IMR-90 (cell line): ENCODE results near the gene MARCKSL1. TPM values are rescaled to one million over a fixed set of nuclear protein-coding genes. Genes with fewer than 3 reads are reported as not detected.

Experiments used
- ATAC-seq: fragments of 200-7000 bp; cut with Tn5 transposase; 2 replicates; pipeline ENCODE4 v1.9.1; 2020; ENCODE audit warnings: low read depth, mild to moderate bottlenecking, moderate library complexity
- BruUV-seq: library from RNA; stranded (reverse); fragments of 400-500 nt; replicated peaks from 2 replicates; lab custom pipeline; 2021; lab: Mats Ljungman, UMichigan
- CTCF ChIA-PET: fragments of 300-600 bp; formaldehyde crosslinking; extraction: SDS; loops from one replicate; lab custom pipeline; 2021; ENCODE audit warnings: antibody characterized with exemption; lab: Yijun Ruan, JAX
- POLR2A ChIA-PET: fragments of 300-600 bp; sonication (Branson Sonifier 250); formaldehyde crosslinking; loops from one replicate; lab custom pipeline; 2022; ENCODE audit warnings: antibody characterized with exemption; ENCODE audit not compliant: unreplicated experiment; lab: Charles Lee
- DNase-seq: peaks from one replicate; pipeline ENCODE4 v3.0.0; 2013
- H2AFZ ChIP-seq: replicated peaks from 2 replicates; pipeline ENCODE3; 2013; ENCODE audit warnings: low read length, mild to moderate bottlenecking; ENCODE audit not compliant: poor library complexity
- H2AK5ac ChIP-seq: 2 replicates; pipeline ENCODE4 v1.6.1; 2013; ENCODE audit warnings: low read depth, low read length, inconsistent platforms
- H2AK9ac ChIP-seq: replicated peaks from 2 replicates; pipeline ENCODE3; 2013; ENCODE audit warnings: mild to moderate bottlenecking, low read depth, low read length, moderate library complexity; ENCODE audit not compliant: poor library complexity
- H2BK120ac ChIP-seq: 2 replicates; pipeline ENCODE4 v1.6.1; 2013; ENCODE audit warnings: low read depth, low read length, inconsistent platforms
- H2BK15ac ChIP-seq: 3 replicates; pipeline ENCODE4 v1.6.1; 2013; ENCODE audit warnings: low read depth, low read length, inconsistent platforms
- H2BK20ac ChIP-seq: 2 replicates; pipeline ENCODE4 v1.6.1; 2013; ENCODE audit warnings: low read depth, mild to moderate bottlenecking, inconsistent platforms, low read length, moderate library complexity
- H2BK5ac ChIP-seq: 2 replicates; pipeline ENCODE4 v1.6.1; 2013; ENCODE audit warnings: mild to moderate bottlenecking, low read depth, low read length, inconsistent platforms; ENCODE audit not compliant: poor library complexity, severe bottlenecking
- H3K14ac ChIP-seq: replicated peaks from 2 replicates; pipeline ENCODE4 v1.6.1; 2013; ENCODE audit warnings: low read depth, low read length, inconsistent platforms
- H3K18ac ChIP-seq: 2 replicates; pipeline ENCODE4 v1.6.1; 2013; ENCODE audit warnings: low read depth, low read length, control low read depth
- H3K23ac ChIP-seq: 2 replicates; pipeline ENCODE4 v1.6.1; 2013; ENCODE audit warnings: low read depth, low read length, inconsistent platforms
- H3K27ac ChIP-seq: 2 replicates; pipeline ENCODE4 v1.5.1; 2013; ENCODE audit warnings: mild to moderate bottlenecking, control low read depth, low read length; ENCODE audit not compliant: insufficient read depth
- H3K27me3 ChIP-seq: 2 replicates; pipeline ENCODE4 v1.6.1; 2013; ENCODE audit warnings: low read length; ENCODE audit not compliant: control insufficient read depth, insufficient read depth
- H3K36me3 ChIP-seq: 2 replicates; pipeline ENCODE4 v1.6.1; 2013; ENCODE audit warnings: low read length, mixed read lengths; ENCODE audit not compliant: control insufficient read depth, insufficient read depth
- H3K4ac ChIP-seq: 2 replicates; pipeline ENCODE4 v1.6.1; 2013; ENCODE audit warnings: low read depth, low read length, inconsistent platforms
- H3K4me1 ChIP-seq: 2 replicates; pipeline ENCODE4 v1.6.1; 2013; ENCODE audit warnings: low read length, mixed read lengths; ENCODE audit not compliant: control insufficient read depth, insufficient read depth
- H3K4me2 ChIP-seq: 2 replicates; pipeline ENCODE4 v1.6.1; 2013; ENCODE audit warnings: low read depth, mild to moderate bottlenecking, control low read depth, low read length, moderate library complexity
- H3K4me3 ChIP-seq: 2 replicates; pipeline ENCODE4 v1.5.1; 2013; ENCODE audit warnings: low read depth, mild to moderate bottlenecking, control low read depth, low read length, moderate library complexity; ENCODE audit not compliant: insufficient read depth
- H3K56ac ChIP-seq: 2 replicates; pipeline ENCODE4 v1.6.1; 2013; ENCODE audit warnings: low read length, inconsistent platforms; ENCODE audit not compliant: insufficient read depth; ENCODE audit errors: extremely low read depth
- H3K79me1 ChIP-seq, 2 experiments: 2 replicates each; pipeline ENCODE4 v1.6.1; 2013; ENCODE audit warnings: low read length in 2 of 2, inconsistent platforms in 1 of 2, low read depth in 1 of 2
- H3K9ac ChIP-seq: 2 replicates; pipeline ENCODE4 v1.6.1; 2013; ENCODE audit warnings: low read depth, low read length, control low read depth
- H3K9me1 ChIP-seq: 2 replicates; pipeline ENCODE4 v1.6.1; 2013; ENCODE audit warnings: low read length, inconsistent platforms; ENCODE audit not compliant: insufficient read depth
- H3K9me3 ChIP-seq: 2 replicates; pipeline ENCODE4 v1.6.1; 2013; ENCODE audit warnings: low read length; ENCODE audit not compliant: control insufficient read depth, insufficient read depth
- H4K20me1 ChIP-seq: 2 replicates; pipeline ENCODE4 v1.6.1; 2013; ENCODE audit warnings: low read length, inconsistent platforms; ENCODE audit not compliant: insufficient read depth
- H4K5ac ChIP-seq: 2 replicates; pipeline ENCODE4 v1.6.1; 2013; ENCODE audit warnings: mild to moderate bottlenecking, low read depth, low read length, control low read depth
- H4K8ac ChIP-seq, 2 experiments: 2 replicates each; pipeline ENCODE4 v1.6.1; 2013; ENCODE audit warnings: low read depth in 2 of 2, low read length in 2 of 2, control low read depth in 1 of 2, inconsistent platforms in 1 of 2
- H4K91ac ChIP-seq: 2 replicates; pipeline ENCODE4 v1.6.1; 2013; ENCODE audit warnings: low read depth, low read length, inconsistent platforms; ENCODE audit not compliant: insufficient read depth
- MAZ ChIP-seq: IDR thresholded peaks from 2 replicates; pipeline ENCODE4 v1.6.1; 2012; ENCODE audit warnings: low read depth, mild to moderate bottlenecking, low read length, improper control_type of control experiment, moderate library complexity, borderline replicate concordance
- RFX5 ChIP-seq: IDR thresholded peaks from 2 replicates; pipeline ENCODE4 v1.8.0; 2012; ENCODE audit warnings: low read depth, mild to moderate bottlenecking, low read length, moderate library complexity
- WGBS, 2 experiments: methylation state at CpG; one replicate each; pipeline versions ENCODE4 v1.1.5 to v1.1.7; 2013; ENCODE audit warnings: missing lambda C conversion rate in 2 of 2; ENCODE audit not compliant: insufficient read length in 1 of 2; ENCODE audit errors: extremely low coverage in 2 of 2; 5-methylcytosine and 5-hydroxymethylcytosine counted together
- dilution Hi-C: fragments of 300-500 bp; cut with HindIII; formaldehyde crosslinking; loops from one replicate; pipeline ENCODE4 v1.14.3; 2018; ENCODE audit warnings: low sequenced_read_pairs; ENCODE audit not compliant: unreplicated experiment
- in situ Hi-C: fragments of 300-500 bp; cut with MboI; formaldehyde crosslinking; loops from 3 replicates; pipeline ENCODE4 v1.14.3; 2019; ENCODE audit warnings: low sequenced_read_pairs, inconsistent platforms, mixed read lengths
- intact Hi-C: fragments of 100-400 bp; cut with micrococcal nuclease; formaldehyde crosslinking; loops from 2 replicates; pipeline ENCODE4 v1.10.0; 2022
- polyA plus RNA-seq, 3 experiments: library from polyadenylated mRNA; depleted of rRNA; stranded (reverse); fragments of >200 nt; gene quantifications; 2 replicates each; pipeline ENCODE4 v1.2.3, GENCODE V29; 2012; ENCODE audit warnings: low replicate concordance in 1 of 3
- total RNA-seq: library from RNA; depleted of rRNA; stranded (reverse); fragments of >200 nt; gene quantifications from 2 replicates; pipeline ENCODE4 v1.2.3, GENCODE V29; 2012

The MARCKSL1 gene
- total and polyA plus RNA-seq, 2 of the 4 experiments (the other 2 are of a cell fraction) = 37.5 to 218 TPM

DNA sequence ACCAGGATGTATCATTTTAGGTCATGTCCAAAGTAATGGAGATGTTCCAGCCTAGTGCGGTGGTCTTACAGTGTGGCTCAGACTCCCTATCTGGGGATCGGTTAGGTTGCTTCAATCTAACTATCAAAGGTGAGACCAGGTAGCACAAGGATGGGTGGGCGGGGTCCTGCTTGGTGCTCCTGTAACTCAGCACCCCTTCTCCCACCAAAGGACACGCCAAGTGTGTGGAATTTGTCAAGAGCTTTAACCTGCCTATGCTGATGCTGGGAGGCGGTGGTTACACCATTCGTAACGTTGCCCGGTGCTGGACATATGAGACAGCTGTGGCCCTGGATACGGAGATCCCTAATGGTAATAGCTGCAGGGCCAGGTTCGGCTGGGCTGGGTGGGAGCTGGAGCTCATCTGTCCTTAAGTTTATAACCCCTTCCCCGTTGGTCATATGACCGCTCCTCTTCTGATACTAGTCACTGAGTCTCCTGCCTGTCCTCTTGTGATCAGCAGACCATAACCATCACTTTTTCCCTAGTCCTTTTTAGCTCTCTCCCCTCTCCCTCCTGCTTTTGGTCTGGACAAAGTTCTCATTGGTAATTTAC, 5.4 kb downstream of the MARCKSL1 start:
- no peak overlapping the region for H2BK5ac ChIP-seq
- H2AK9ac ChIP-seq = no peak overlapping the region
- intact Hi-C loops = loop anchor here (5.0 kb wide), 1 partner anchor 88 kb away; no protein-coding TSS in a partner anchor
- in situ Hi-C loops = no loop called here
- no peak overlapping the region for H3K23ac ChIP-seq
- no peak overlapping the region for H4K5ac ChIP-seq
- H3K27ac ChIP-seq = no peak overlapping the region
- WGBS, 2 experiments = 79% methylated on average over 7 of the region's 12 CpGs; no CpG with 5 or more reads in 1 of the 2 experiments
- H3K36me3 ChIP-seq = peaks cover 69% of the 10 kb centered on the region
- no peak overlapping the region for H3K4me3 ChIP-seq
- no peak overlapping the region for H3K56ac ChIP-seq
- dilution Hi-C loops = no loop called here
- H2BK20ac ChIP-seq = no peak overlapping the region
- no peak overlapping the region for H3K4me2 ChIP-seq
- no peak overlapping the region for H3K18ac ChIP-seq
- ATAC-seq = no peak
- H4K20me1 ChIP-seq = peaks cover 34% of the 10 kb centered on the region
- H3K14ac ChIP-seq = no peak overlapping the region
- peaks cover 19 to 72% of the 10 kb centered on the region in 2 experiments; a peak in 3 of 4 replicates for H3K79me1 ChIP-seq
- H4K91ac ChIP-seq = no peak overlapping the region
- H3K9me1 ChIP-seq = peaks cover 19% of the 10 kb centered on the region; the same call in 1 of the 2 replicates
- TF ChIP-seq RFX5 (no peak), MAZ (no peak)
- DNase-seq = no peak
- H3K9me3 ChIP-seq = no peaks in the 10 kb centered on the region
- peaks cover 1% of the 10 kb centered on the region for H3K4me1 ChIP-seq
- no peak overlapping the region for H4K8ac ChIP-seq
- no peak overlapping the region for H2AFZ ChIP-seq
- no peak overlapping the region for H3K9ac ChIP-seq
- no peak overlapping the region for H2BK120ac ChIP-seq
- H2BK15ac ChIP-seq = no peak overlapping the region
- BruUV-seq = no TSS peak
- H3K4ac ChIP-seq = no peak overlapping the region
- no peaks in the 10 kb centered on the region for H3K27me3 ChIP-seq
- H2AK5ac ChIP-seq = no peak overlapping the region
- ChIA-PET CTCF (no interaction called here), POLR2A (no interaction called here)
